ENCODE results near the gene NPAS3.

The NPAS3 gene

DNA sequence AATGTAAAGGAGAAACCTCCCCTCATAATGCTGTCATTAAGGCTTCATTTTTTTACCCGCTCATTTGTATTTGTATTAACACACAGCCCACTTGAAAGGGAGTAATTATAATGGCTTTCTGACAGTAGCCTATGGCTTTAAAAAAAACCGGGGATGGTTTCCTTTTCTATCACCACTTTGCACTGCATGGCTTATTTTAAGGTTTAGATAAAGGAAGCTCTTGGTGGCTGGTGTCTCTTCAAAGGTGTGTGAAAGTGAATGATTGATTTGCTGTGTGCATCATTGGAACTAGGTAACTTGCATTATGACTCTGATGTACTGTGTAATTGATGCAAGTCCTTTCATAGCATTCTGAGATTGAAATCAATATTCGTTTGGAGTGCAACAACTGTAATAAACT lies 80.7 kb downstream of the NPAS3 start:
- H3K9ac ChIP-seq (ENCODE audit: low read depth, low read length) = no peak overlapping the region
- no peaks in the 10 kb centered on the region for H3K36me3 ChIP-seq (ENCODE audit: insufficient read depth, low read length)
- H3K4me1 ChIP-seq (ENCODE audit: insufficient read depth, low read length) = no peaks in the 10 kb centered on the region
- no peak overlapping the region for H3K4me3 ChIP-seq (ENCODE audit: low read depth in 1 of 2, low read length in 2 of 2)
- H3K9me3 ChIP-seq (ENCODE audit: insufficient read depth, low read length, severe bottlenecking) = no peaks in the 10 kb centered on the region
- H3K27ac ChIP-seq (ENCODE audit: low read length) = no peak overlapping the region
- no peak overlapping the region for H2AFZ ChIP-seq (ENCODE audit: low read depth, low read length)
- H3K27me3 ChIP-seq (ENCODE audit: insufficient read depth, low read length, poor library complexity) = no peaks in the 10 kb centered on the region
- TF ChIP-seq CTCF (IDR thresholded peaks at IDR 0.05; ENCODE audit: borderline replicate concordance, extremely low read depth, low read length, poor library complexity, severe bottlenecking) = no peak
- no peak for TF ChIP-seq EZH2 (IDR thresholded peaks at IDR 0.05; ENCODE audit: borderline replicate concordance, low read depth, low read length, severe bottlenecking)
- ATAC-seq (ENCODE audit: insufficient read depth, low read depth) = no peak
- no peaks in the 10 kb centered on the region for H3K79me2 ChIP-seq (ENCODE audit: insufficient read depth, low read length)
- H3K4me2 ChIP-seq (ENCODE audit: insufficient read depth, low read length) = no peak overlapping the region
- DNase-seq = no peak
- H4K20me1 ChIP-seq (ENCODE audit: insufficient read depth, low read length) = no peaks in the 10 kb centered on the region

DNA sequence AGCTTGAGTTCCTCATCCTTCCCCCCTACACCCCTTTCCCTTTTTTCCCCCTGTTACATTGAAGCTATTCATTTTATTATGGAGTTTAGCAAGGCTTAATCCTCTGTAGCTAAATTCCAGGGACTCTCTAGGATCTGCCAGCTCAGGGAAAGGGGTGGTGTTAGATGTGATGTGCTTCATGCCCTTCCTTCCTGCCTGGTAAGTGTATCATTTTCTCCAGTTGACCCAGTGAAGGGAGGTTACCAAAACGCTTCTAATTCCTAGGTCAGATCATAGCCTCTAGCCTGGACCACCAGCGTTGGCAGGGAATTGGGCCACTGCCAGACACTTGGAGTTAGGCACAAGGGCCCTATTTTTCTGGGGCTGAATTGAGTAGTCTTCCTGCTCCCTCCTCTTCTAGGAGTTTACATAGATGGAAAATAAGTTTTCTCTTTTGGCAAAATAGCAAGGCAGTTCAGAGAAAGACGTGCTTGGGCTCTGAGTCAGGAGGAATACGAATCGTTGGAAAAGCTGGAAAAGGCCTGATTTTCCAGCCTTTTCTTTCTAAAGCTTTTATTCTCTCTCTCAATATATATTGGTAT lies 88.3 kb downstream of the NPAS3 start:
- ATAC-seq (ENCODE audit: insufficient read depth, low read depth) (no peak), DNase-seq (no peak)
- H3K4me1 ChIP-seq (ENCODE audit: insufficient read depth, low read length) = no peaks in the 10 kb centered on the region
- no peak overlapping the region for H3K4me3 ChIP-seq (ENCODE audit: low read depth in 1 of 2, low read length in 2 of 2)
- H3K4me2 ChIP-seq (ENCODE audit: insufficient read depth, low read length) = no peak overlapping the region
- no peaks in the 10 kb centered on the region for H4K20me1 ChIP-seq (ENCODE audit: insufficient read depth, low read length)
- no peak overlapping the region for H3K27ac ChIP-seq (ENCODE audit: low read length)
- H3K9me3 ChIP-seq (ENCODE audit: insufficient read depth, low read length, severe bottlenecking) = no peaks in the 10 kb centered on the region
- TF ChIP-seq EZH2 (IDR thresholded peaks at IDR 0.05; ENCODE audit: borderline replicate concordance, low read depth, low read length, severe bottlenecking) (no peak), CTCF (IDR thresholded peaks at IDR 0.05; ENCODE audit: borderline replicate concordance, extremely low read depth, low read length, poor library complexity, severe bottlenecking) (no peak)
- H3K79me2 ChIP-seq (ENCODE audit: insufficient read depth, low read length) = no peaks in the 10 kb centered on the region
- no peak overlapping the region for H2AFZ ChIP-seq (ENCODE audit: low read depth, low read length)
- no peaks in the 10 kb centered on the region for H3K27me3 ChIP-seq (ENCODE audit: insufficient read depth, low read length, poor library complexity)
- no peaks in the 10 kb centered on the region for H3K36me3 ChIP-seq (ENCODE audit: insufficient read depth, low read length)
- no peak overlapping the region for H3K9ac ChIP-seq (ENCODE audit: low read depth, low read length)

DNA sequence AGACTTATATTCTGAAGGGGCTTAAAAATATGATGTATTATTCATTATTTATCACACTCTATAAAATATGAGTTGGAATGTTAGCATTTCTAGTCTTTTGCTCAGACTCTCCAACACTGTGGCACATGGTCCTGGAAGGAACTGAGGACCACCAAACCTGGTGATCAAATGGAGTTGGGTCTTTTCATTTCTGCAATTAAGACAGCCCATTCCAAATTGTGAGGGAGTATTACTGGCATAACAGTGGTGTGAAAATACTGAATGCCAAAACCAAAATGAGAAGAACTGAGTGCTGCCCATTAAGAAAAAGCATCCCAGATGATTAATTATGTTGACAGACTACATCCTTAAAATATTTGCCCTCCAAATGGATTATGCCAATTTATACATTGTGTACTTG lies 90.8 kb downstream of the NPAS3 start:
- H3K27me3 ChIP-seq (ENCODE audit: insufficient read depth, low read length, poor library complexity) = no peaks in the 10 kb centered on the region
- no peak overlapping the region for H3K4me2 ChIP-seq (ENCODE audit: insufficient read depth, low read length)
- H3K9me3 ChIP-seq (ENCODE audit: insufficient read depth, low read length, severe bottlenecking) = no peaks in the 10 kb centered on the region
- no peak overlapping the region for H2AFZ ChIP-seq (ENCODE audit: low read depth, low read length)
- no peak for TF ChIP-seq EZH2 (IDR thresholded peaks at IDR 0.05; ENCODE audit: borderline replicate concordance, low read depth, low read length, severe bottlenecking)
- TF ChIP-seq CTCF (IDR thresholded peaks at IDR 0.05; ENCODE audit: borderline replicate concordance, extremely low read depth, low read length, poor library complexity, severe bottlenecking) = no peak
- H4K20me1 ChIP-seq (ENCODE audit: insufficient read depth, low read length) = no peaks in the 10 kb centered on the region
- H3K4me1 ChIP-seq (ENCODE audit: insufficient read depth, low read length) = no peaks in the 10 kb centered on the region
- H3K9ac ChIP-seq (ENCODE audit: low read depth, low read length) = no peak overlapping the region
- ATAC-seq (ENCODE audit: insufficient read depth, low read depth) (no peak), DNase-seq (no peak)
- no peak overlapping the region for H3K4me3 ChIP-seq (ENCODE audit: low read depth in 1 of 2, low read length in 2 of 2)
- no peak overlapping the region for H3K27ac ChIP-seq (ENCODE audit: low read length)
- no peaks in the 10 kb centered on the region for H3K79me2 ChIP-seq (ENCODE audit: insufficient read depth, low read length)
- no peaks in the 10 kb centered on the region for H3K36me3 ChIP-seq (ENCODE audit: insufficient read depth, low read length)

DNA sequence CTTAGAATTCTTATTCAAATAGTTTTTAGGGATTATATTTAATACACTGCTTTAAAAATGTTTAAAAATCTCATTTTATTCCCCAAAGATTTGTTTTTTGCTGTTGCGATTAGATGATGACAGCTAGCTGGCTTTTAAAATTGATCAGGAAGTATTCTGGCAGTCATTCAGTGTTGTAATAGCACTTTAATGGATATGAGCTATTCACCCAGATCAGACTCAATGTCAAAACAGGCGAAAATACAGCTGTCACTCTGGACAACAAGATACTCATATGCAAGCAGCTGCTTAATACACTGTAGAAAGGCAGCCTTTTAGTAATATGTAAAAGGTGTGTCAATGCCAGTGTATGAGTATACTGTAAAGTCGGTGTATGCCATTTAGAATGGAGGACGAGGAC lies 91.7 kb downstream of the NPAS3 start:
- H2AFZ ChIP-seq (ENCODE audit: low read depth, low read length) = no peak overlapping the region
- no peaks in the 10 kb centered on the region for H4K20me1 ChIP-seq (ENCODE audit: insufficient read depth, low read length)
- no peak overlapping the region for H3K27ac ChIP-seq (ENCODE audit: low read length)
- H3K4me1 ChIP-seq (ENCODE audit: insufficient read depth, low read length) = no peaks in the 10 kb centered on the region
- no peak overlapping the region for H3K9ac ChIP-seq (ENCODE audit: low read depth, low read length)
- TF ChIP-seq EZH2 (IDR thresholded peaks at IDR 0.05; ENCODE audit: borderline replicate concordance, low read depth, low read length, severe bottlenecking) (no peak), CTCF (IDR thresholded peaks at IDR 0.05; ENCODE audit: borderline replicate concordance, extremely low read depth, low read length, poor library complexity, severe bottlenecking) (no peak)
- no peaks in the 10 kb centered on the region for H3K27me3 ChIP-seq (ENCODE audit: insufficient read depth, low read length, poor library complexity)
- no peak overlapping the region for H3K4me2 ChIP-seq (ENCODE audit: insufficient read depth, low read length)
- no peaks in the 10 kb centered on the region for H3K9me3 ChIP-seq (ENCODE audit: insufficient read depth, low read length, severe bottlenecking)
- no peaks in the 10 kb centered on the region for H3K79me2 ChIP-seq (ENCODE audit: insufficient read depth, low read length)
- H3K4me3 ChIP-seq (ENCODE audit: low read depth in 1 of 2, low read length in 2 of 2) = no peak overlapping the region
- no peak for ATAC-seq (ENCODE audit: insufficient read depth, low read depth)
- H3K36me3 ChIP-seq (ENCODE audit: insufficient read depth, low read length) = no peaks in the 10 kb centered on the region
- no peak for DNase-seq

Data from DND-41 (cell line).